ENCODE data around the gene PCLO.

DNA sequence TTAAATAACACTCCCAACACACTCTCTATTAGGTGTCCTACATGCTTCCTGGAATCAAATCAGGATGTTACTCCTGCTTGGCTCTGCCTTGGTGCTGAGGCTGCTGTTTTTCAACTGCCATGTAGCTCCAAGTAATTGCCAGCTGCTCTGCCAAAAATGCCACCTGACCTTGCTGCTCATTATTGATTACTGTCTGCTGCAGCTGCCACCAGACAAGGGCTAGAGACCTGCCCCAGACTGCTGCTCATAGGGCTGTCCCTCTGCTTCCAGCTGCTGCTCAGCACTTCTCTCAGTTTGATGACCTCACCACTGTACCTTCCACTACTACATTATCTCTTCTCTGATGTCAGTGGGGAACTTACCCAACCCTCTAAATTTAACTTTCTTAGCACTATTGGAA lies 102.5 kb downstream of the PCLO start:
- TF ChIP-seq, protein P1, sequence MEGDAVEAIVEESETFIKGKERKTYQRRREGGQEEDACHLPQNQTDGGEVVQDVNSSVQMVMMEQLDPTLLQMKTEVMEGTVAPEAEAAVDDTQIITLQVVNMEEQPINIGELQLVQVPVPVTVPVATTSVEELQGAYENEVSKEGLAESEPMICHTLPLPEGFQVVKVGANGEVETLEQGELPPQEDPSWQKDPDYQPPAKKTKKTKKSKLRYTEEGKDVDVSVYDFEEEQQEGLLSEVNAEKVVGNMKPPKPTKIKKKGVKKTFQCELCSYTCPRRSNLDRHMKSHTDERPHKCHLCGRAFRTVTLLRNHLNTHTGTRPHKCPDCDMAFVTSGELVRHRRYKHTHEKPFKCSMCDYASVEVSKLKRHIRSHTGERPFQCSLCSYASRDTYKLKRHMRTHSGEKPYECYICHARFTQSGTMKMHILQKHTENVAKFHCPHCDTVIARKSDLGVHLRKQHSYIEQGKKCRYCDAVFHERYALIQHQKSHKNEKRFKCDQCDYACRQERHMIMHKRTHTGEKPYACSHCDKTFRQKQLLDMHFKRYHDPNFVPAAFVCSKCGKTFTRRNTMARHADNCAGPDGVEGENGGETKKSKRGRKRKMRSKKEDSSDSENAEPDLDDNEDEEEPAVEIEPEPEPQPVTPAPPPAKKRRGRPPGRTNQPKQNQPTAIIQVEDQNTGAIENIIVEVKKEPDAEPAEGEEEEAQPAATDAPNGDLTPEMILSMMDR (IDR thresholded peaks at IDR 0.05) = no peak
- TF ChIP-seq ZFX (IDR thresholded peaks at IDR 0.05; ENCODE audit: borderline replicate concordance) = no peak
